ENCODE data around the gene VPS13D.

GRCh38 chr1:12203216-12204007, 26.4 kb upstream of the VPS13D start:
- TF ChIP-seq CTCF (IDR thresholded peaks at IDR 0.05; ENCODE audit: borderline replicate concordance, extremely low read depth, low read length, poor library complexity, severe bottlenecking) (no peak), EZH2 (IDR thresholded peaks at IDR 0.05; ENCODE audit: borderline replicate concordance, low read depth, low read length, severe bottlenecking) (no peak)
